Retinal pigment epithelial cell (primary cell): ENCODE data around the gene TBC1D13.

Experiments used
- DNase-seq: peaks from one replicate; pipeline ENCODE4 v3.0.0-alpha.2; 2010; ENCODE audit warnings: low read depth
- H3K4me3 ChIP-seq: 2 replicates; pipeline ENCODE4 v1.5.1; 2011; ENCODE audit warnings: mild to moderate bottlenecking, low read length, control low read depth, moderate library complexity
- CTCF ChIP-seq: conservative IDR thresholded peaks from 2 replicates; pipeline ENCODE4 v1.5.1; 2011; ENCODE audit warnings: low read depth, low read length, control low read depth, inconsistent platforms

TBC1D13 gene

GRCh38 chr9:128821584-128822406 is 34.7 kb downstream of the TBC1D13 start:
- DNase-seq: no peak
- no peak overlapping the region for H3K4me3 ChIP-seq
- no peak for TF ChIP-seq CTCF

DNA sequence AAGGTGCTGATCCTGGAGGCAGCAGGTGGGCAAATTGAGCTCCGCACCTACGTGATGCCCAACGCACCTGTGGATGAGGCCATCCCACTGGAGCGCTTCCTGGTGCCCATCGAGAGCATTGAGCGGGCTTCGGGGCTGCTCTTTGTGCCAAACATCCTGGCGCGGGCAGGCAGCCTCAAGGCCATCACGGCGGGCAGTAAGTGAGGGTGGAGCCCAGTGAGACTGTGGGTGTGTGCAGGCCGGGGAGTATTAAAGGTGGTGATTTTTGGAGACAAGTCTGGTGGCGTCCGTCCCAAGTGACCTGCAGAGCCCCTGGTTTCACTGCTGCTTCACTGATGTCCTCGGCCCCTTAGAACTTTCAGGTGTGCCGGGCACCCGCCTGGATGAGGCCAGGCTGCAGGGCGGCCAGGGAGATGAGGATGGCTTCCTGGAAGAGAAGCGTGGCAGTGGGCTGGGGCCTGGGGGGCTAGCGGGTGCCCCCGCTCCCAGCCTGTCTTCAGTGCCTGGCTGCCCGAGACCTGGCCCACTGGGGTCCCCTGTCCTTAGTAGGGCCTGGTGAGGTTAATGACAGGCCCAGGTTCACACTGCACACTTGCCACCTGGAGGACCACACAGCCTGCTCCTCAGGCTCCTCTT is 35.5 kb downstream of the TBC1D13 start:
- no peak for TF ChIP-seq CTCF
- no peak for DNase-seq

DNA sequence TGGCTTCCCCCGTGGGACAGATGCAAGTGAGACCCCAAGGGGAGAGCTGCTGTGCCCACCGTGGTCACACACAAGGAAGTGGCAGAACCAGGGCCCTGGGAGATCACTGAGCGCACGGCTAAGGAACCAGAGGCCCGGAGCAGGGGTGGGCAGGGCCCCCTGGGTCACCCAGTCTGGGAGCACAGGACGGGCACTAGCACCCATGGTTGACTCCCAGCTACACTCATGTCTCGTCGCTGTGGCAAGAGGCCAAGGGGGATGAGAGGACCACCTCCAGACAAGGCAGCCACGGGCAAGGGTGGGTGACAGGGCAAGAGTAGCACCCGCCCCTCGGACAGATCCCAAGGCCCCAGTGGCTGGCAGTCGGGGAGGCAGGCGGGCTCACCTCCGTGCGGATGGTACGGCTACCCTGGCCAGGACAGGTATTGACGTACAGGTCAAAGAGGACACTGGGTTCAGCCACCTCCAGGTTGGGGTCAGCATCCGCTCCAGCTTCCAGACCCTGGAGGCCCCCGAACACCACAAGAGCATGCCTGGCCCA is 36.4 kb downstream of the TBC1D13 start:
- no peak overlapping the region for H3K4me3 ChIP-seq
- no peak for DNase-seq
- TF ChIP-seq CTCF: no peak

More for the DNA sequence above, 35.5 kb downstream of the TBC1D13 start:
- no peak overlapping the region for H3K4me3 ChIP-seq

GRCh38 chr9:128823903-128824406 is 36.9 kb downstream of the TBC1D13 start:
- H3K4me3 ChIP-seq: no peak overlapping the region
- TF ChIP-seq CTCF: no peak

GRCh38 chr9:128824911-128825310 is 37.9 kb downstream of the TBC1D13 start:
- no peak for DNase-seq
- no peak for TF ChIP-seq CTCF
- no peak overlapping the region for H3K4me3 ChIP-seq

More at GRCh38 chr9:128823903-128824406, 36.9 kb downstream of the TBC1D13 start:
- DNase-seq: no peak

GRCh38 chr9:128825923-128826700 is 39.1 kb downstream of the TBC1D13 start:
- TF ChIP-seq CTCF: no peak
- DNase-seq: no peak
- H3K4me3 ChIP-seq: no peak overlapping the region
